COLO668 (cell line): ENCODE results near the gene RAB20.

Experiments used
- DNase-seq: peaks from one replicate; lab custom pipeline; 2025; ENCODE audit not compliant: unreplicated experiment; lab: John Stamatoyannopoulos, UW

The RAB20 gene

GRCh38 chr13:110529522-110530311, 31.8 kb downstream of the RAB20 start:
- DNase-seq, result no peak

GRCh38 chr13:110528911-110529310, 32.6 kb downstream of the RAB20 start:
- DNase-seq, result no peak

- DNase-seq, result no peak
These were observed 33.2 kb downstream of the RAB20 start for GRCh38 chr13:110528371-110528770.

- peak; percentile 100 for DNase-seq
These were observed 35.9 kb downstream of the RAB20 start for GRCh38 chr13:110525328-110526319.

GRCh38 chr13:110524541-110525257, 36.8 kb downstream of the RAB20 start:
- DNase-seq, result peak; percentile 92

GRCh38 chr13:110523838-110524540, 37.5 kb downstream of the RAB20 start:
- no peak for DNase-seq

GRCh38 chr13:110523180-110523579, 38.3 kb downstream of the RAB20 start:
- DNase-seq, result no peak

GRCh38 chr13:110522721-110523120, 38.8 kb downstream of the RAB20 start:
- no peak for DNase-seq

- no peak for DNase-seq
These were observed 39.6 kb downstream of the RAB20 start for GRCh38 chr13:110521946-110522345.

GRCh38 chr13:110521296-110521680, 40.2 kb downstream of the RAB20 start:
- DNase-seq, result no peak

GRCh38 chr13:110520431-110521295, 40.9 kb downstream of the RAB20 start:
- DNase-seq, result no peak

GRCh38 chr13:110519506-110519905, 42.0 kb downstream of the RAB20 start:
- DNase-seq, result no peak

GRCh38 chr13:110519046-110519445, 42.5 kb downstream of the RAB20 start:
- no peak for DNase-seq

GRCh38 chr13:110518571-110518970, 43.0 kb downstream of the RAB20 start:
- no peak for DNase-seq

GRCh38 chr13:110518226-110518525, 43.3 kb downstream of the RAB20 start:
- no peak for DNase-seq

- DNase-seq, result no peak
These were observed 43.9 kb downstream of the RAB20 start for GRCh38 chr13:110517505-110518225.

- DNase-seq, result no peak
These were observed 45.0 kb downstream of the RAB20 start for GRCh38 chr13:110516500-110516899.

GRCh38 chr13:110512198-110512740, 49.3 kb downstream of the RAB20 start:
- no peak for DNase-seq
